Stimulated activated CD4-positive, alpha-beta T cell treated with anti-CD3 and anti-CD28 coated beads, Interleukin-4, amount 100 ng/mL, for 48 hours (primary cell): ENCODE results near the gene TET1.
"Not testable (repeated sequence)": the region's sequence is repeated elsewhere in the genome, so short reads cannot be mapped to it uniquely, and the experiment has no call there.

Experiments
- DNase-seq, 2 donors: peaks; one replicate each; pipeline ENCODE4 v3.0.0-alpha.2; 2020; ENCODE audit warnings: low read depth in 2 of 2

Gene TET1

GRCh38 chr10:68562661-68563570 lies 2.8 kb downstream of the TET1 start:
- no peak for DNase-seq

- no peak for DNase-seq
Observed at GRCh38 chr10:68564712-68565111, 4.6 kb downstream of the TET1 start.

- DNase-seq = no peak
Observed at GRCh38 chr10:68565658-68566057, 5.5 kb downstream of the TET1 start.

GRCh38 chr10:68566351-68566750 lies 6.2 kb downstream of the TET1 start:
- DNase-seq = no peak

- no peak for DNase-seq
Observed at GRCh38 chr10:68566955-68567354, 6.8 kb downstream of the TET1 start.

GRCh38 chr10:68572151-68572550 lies 12.0 kb downstream of the TET1 start:
- no peak for DNase-seq

GRCh38 chr10:68574051-68574450 lies 13.9 kb downstream of the TET1 start:
- DNase-seq = no peak

- DNase-seq = no peak
Observed at GRCh38 chr10:68576118-68576517, 16.0 kb downstream of the TET1 start.

GRCh38 chr10:68578974-68579373 lies 18.8 kb downstream of the TET1 start:
- DNase-seq = no peak

- not testable (repeated sequence) for DNase-seq
Observed at GRCh38 chr10:68584187-68584586, 24.1 kb downstream of the TET1 start.

GRCh38 chr10:68586606-68587305 lies 26.6 kb downstream of the TET1 start:
- no peak for DNase-seq

- DNase-seq = no peak
Observed at GRCh38 chr10:68594405-68594804, 34.3 kb downstream of the TET1 start.

GRCh38 chr10:68595513-68595912 lies 35.4 kb downstream of the TET1 start:
- no peak for DNase-seq

- no peak for DNase-seq
Observed at GRCh38 chr10:68597407-68597806, 37.3 kb downstream of the TET1 start.

- no peak for DNase-seq
Observed at GRCh38 chr10:68598978-68599770, 39.0 kb downstream of the TET1 start.

- no peak for DNase-seq
Observed at GRCh38 chr10:68599771-68600040, 39.6 kb downstream of the TET1 start.

- DNase-seq = peak; percentile 27 to 28
Observed at GRCh38 chr10:68600041-68600778, 40.1 kb downstream of the TET1 start.

GRCh38 chr10:68601501-68602265 lies 41.5 kb downstream of the TET1 start:
- DNase-seq = no peak

- DNase-seq = no peak
Observed at GRCh38 chr10:68602434-68602833, 42.3 kb downstream of the TET1 start.

- DNase-seq = no peak
Observed at GRCh38 chr10:68603766-68604165, 43.6 kb downstream of the TET1 start.

GRCh38 chr10:68604441-68604840 lies 44.3 kb downstream of the TET1 start:
- no peak for DNase-seq
